Panc1 (cell line): ENCODE measurements around the gene GRAMD2A.

Source experiments
- CTCF ChIP-seq: fragments of 450-650 bp; IDR thresholded peaks from 2 replicates; pipeline ENCODE4 v1.5.1; 2017; ENCODE audit warnings: mild to moderate bottlenecking
- POLR2AphosphoS5 ChIP-seq: IDR thresholded peaks from 2 replicates; pipeline ENCODE4 v1.6.1; 2012; ENCODE audit warnings: mild to moderate bottlenecking, low read depth, low read length, moderate library complexity
- REST ChIP-seq, 2 experiments: IDR thresholded peaks; 2 replicates each; pipeline ENCODE4 v1.6.1; 2011 to 2012; ENCODE audit warnings: low read depth in 2 of 2, control low read depth in 1 of 2, low read length in 1 of 2, mild to moderate bottlenecking in 1 of 2, moderate library complexity in 1 of 2; ENCODE audit not compliant: insufficient read depth in 1 of 2
- SIN3A ChIP-seq: IDR thresholded peaks from 2 replicates; pipeline ENCODE4 v1.6.1; 2012; ENCODE audit warnings: low read depth, mild to moderate bottlenecking, low read length, moderate library complexity, borderline replicate concordance; ENCODE audit not compliant: insufficient read depth

GRCh38 chr15:72189250-72189902 lies 8.2 kb downstream of the GRAMD2A start:
- TF ChIP-seq CTCF (no peak), SIN3A (no peak), POLR2AphosphoS5 (no peak), REST (IDR thresholded peaks at IDR 0.05; ENCODE audit: insufficient read depth in 1 of 2, low read depth in 2 of 2, low read length in 1 of 2) (no peak)
